ENCODE data around the gene ZNF710.

GRCh38 chr15:90007076-90007460 is 5.9 kb downstream of the ZNF710 start:
- no peak for TF ChIP-seq POLR2A (IDR thresholded peaks at IDR 0.05)
- no peak for TF ChIP-seq CTCF (IDR thresholded peaks at IDR 0.05)
